DMS 273 treated with DMSO at 0.1 percent for 48 hours (cell line): ENCODE results near the gene MBOAT7.
"Not testable (repeated sequence)": the region's sequence is repeated elsewhere in the genome, so short reads cannot be mapped to it uniquely, and the experiment has no call there.

Source experiments
- DNase-seq: peaks from one replicate; lab custom pipeline; 2025; lab: John Stamatoyannopoulos, UW

MBOAT7 gene

DNA sequence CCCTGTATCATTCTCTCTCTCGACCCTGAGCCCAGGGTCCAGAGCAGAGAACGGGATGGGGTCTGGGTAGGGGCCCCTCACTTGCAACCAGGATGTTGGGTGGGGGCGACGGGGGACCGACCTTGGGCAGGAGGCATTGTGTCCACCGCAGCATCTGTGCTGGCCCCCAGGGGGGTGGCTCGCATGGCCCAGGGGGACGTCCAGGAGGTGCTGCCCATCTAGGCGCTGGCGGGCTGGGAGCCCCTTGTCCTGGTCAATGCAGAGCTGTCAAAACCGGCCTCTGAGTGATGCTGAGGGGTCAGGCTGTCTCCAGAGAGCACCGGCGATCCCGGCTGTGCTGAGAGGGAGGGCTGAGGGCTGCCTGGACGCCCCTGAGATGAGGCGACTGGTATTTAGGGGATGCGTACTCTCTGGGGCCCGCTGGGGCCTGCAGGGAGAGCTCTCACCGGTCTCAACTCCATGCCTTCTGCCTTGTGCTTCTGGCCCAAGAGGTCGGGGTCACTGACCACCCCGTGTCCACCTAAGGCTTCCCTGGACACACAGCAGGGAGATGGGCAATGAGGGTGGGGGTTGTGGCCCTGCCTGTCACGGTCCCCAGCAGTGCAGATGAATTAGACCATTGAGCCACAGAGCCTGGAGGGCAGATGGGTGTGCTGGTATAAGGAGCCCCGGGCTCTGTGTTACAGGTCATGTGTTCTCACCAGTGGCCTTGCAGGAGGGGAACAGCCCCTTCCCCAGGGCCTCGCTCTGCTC lies 19.9 kb upstream of the MBOAT7 start:
- no peak for DNase-seq

DNA sequence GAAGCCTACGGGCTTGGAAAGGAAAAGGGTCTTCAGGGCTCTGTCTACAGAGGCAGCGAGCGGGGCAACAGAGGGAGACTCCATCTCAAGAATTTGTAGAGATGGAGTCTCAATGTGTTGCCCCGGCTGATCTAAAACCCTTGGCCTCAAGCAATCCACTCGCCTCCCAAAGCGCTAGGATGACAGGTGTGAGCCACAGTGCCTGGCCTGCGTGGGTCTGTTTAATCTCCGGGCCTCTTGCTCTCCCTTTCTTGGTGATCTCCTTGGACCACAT lies 19.3 kb upstream of the MBOAT7 start:
- peak; percentile 28 for DNase-seq

DNA sequence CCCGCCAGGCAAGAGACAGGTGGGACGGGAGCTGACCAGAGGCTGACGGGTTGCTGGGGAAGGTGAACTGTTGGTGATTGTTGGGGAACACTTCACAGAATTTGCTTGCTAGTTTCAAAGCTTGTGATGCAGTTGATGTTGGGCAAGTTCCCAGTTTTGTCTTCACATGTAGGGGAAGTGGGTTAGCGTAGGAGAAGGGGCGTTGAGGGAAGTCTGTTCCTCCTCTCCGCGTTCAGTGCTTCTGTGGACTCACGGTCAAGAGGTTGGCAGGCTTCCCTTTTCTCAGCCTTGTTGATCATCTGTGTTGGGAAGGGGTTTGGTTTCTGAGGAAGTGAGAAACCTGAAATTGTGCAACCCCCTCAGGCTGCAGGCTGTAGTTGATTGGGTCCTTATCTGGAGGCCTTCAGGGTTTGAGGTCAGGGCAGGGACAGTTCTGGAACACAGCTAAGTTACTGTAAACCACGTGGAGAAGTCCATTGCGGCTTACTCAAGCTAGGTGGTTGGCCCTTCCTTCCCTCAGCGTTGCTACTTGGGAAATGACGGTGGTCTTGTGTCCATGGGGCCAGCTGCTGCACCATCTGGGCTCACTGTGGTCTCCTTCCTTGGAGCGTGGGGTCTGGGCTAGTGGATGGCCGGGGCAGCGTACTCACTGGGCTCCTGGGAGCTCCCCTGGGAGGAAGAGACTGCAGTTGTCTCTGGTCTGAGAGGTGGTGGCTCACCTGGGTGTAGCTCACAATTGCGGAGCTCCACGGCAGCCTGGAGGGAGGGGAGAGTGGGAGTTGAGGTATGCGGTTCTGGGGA lies 18.8 kb upstream of the MBOAT7 start:
- DNase-seq: peak; percentile 43

DNA sequence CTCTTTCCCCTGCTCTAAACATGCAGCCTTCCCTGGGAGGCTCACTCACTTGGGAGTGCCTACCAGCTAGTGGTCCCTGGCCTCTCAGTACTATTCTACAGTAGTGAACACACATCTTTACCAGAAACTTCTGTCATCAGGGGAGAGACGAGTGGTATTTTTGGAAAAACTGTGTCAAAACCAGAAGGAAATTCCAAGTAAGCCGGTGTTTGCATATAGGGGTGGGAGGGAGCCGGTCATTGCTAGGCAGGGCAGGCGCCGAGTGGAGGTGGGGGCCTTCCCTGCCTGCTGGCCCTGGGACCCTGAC lies 18.2 kb upstream of the MBOAT7 start:
- DNase-seq: no peak

DNA sequence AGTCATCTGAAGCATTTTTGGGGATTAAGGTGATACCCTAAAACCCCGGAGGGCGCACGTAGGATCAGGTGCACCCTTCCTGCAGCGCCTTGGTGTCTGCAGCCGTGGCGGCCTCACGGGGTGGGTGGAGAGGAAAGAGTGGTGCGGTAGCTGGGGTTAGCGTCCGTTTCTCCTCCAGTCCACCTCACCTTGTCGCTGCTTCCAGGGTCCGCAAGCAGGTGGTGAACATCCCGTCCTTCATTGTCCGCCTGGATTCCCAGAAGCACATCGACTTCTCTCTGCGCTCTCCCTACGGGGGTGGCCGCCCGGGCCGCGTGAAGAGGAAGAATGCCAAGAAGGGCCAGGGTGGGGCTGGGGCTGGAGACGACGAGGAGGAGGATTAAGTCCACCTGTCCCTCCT lies 17.8 kb upstream of the MBOAT7 start:
- not testable (repeated sequence) for DNase-seq

DNA sequence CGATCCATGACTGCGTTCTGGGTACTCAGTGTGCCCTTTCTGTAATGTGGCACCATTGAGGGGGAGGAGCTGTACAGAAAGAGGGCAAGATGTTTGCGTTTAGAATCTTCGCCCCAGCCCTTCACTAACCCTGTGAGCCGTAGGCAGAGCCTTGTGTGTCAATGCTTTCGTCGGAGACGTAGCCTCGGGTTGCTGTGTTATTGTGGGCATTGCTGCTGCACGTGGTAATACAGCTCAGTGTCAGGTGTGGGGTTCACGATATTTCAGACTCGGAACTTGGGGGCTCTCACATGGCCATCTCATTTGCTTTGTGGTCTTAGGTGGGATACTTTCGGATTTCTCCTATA lies 17.4 kb upstream of the MBOAT7 start:
- no peak for DNase-seq

DNA sequence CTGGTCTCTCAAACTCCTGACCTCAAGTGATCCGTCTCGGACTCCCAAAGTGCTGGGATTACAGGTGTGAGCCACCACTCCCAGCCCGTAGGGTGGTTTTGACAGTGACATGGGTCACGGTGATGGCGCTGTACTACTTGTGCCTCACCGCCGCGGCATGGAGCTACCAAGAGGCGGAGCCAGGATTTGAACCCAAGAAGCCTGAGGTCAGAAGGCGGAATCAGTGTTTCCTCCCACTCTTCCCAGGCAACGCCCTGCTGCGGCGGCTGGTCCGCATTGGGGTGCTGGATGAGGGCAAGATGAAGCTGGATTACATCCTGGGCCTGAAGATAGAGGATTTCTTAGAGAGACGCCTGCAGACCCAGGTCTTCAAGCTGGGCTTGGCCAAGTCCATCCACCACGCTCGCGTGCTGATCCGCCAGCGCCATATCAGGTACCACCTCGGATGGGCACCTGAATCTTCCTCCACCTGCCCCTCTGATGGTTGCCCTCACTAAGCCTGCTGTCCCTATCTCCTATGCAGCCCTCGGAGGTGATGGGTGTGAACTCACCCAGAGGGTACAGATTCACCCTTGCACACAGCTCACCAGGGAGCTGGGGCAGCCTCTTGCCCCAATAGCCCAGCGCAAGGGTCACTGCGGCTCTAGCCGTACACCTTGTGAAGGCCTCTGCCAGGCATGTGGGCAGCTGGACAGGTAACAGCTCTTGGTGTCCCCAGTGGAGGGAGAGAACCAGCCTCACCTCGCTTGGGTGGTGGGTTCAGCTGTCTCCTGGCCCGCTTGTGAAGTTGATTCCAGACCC lies 16.9 kb upstream of the MBOAT7 start:
- no peak for DNase-seq

DNA sequence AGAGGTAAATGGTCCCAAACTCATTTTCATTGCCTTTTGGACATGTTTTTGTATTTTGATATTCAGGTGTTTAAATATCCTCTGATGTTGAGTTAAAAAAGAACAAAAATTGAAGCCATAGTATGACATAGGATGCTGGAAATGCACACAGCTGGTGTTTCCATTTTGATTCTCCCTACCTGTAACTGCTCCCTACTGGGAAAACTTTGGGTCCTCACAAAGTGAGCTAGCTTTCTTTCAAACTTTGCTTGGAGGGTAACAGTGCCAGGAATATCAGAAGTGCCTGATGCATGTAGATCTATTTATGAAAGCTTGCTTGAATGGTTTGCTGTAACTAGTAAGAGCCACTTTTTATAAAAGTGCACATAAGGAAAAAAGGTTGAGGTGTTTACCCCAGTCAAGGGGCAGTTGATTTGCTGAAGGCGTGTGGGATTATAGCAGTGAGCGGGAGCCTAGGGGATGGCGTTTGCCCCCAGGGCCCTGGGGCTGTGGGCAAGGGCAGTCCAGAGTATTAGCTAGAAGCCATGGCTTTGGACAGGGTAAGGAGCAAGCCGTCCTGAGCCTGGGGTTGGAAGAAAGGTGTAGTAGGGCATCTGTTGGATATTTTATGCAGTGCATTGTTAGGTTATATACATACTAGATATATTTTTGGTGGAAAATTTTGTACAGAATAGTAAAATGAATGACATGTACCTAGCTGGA lies 15.5 kb upstream of the MBOAT7 start:
- no peak for DNase-seq

DNA sequence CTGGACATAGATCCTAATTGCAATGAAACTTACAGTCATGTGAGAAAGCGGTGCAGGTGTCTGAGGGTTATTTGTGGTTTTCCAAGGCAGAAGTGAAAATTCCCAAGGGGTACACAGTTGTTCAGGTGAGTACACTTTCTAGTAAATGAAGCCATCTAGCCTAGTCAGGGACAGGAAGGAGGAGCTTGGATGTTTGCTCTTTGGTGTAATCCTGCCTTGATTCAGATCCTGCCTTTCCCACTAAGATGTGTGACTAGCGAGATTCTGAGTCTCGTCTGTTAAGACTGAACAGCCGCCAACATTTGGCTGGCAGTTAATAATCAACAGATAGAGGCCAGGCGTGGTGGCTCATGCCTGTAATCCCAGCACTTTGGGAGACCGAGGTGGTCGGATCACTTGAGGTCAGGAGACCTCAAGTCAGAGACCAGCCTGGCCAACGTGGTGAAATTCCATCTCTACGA lies 13.8 kb upstream of the MBOAT7 start:
- no peak for DNase-seq

DNA sequence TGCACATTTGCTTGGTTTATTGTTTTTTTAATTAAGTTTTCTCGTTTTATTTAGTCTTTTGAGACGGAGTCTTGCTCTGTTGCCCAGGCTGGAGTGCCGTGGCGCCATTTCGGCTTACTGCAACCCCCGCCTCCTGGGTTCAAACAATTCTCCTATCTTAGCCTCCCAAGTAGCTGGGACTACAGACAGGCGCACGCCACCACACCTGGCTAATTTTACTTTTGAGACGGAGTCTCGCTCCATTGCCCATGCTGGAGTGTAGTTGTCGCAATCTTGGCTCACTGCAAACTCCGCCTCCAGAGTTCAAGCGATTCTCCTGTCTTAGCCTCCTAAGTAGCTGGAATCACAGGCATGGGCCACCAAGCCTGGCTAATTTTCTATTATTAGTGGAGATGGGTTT lies 12.6 kb upstream of the MBOAT7 start:
- no peak for DNase-seq

DNA sequence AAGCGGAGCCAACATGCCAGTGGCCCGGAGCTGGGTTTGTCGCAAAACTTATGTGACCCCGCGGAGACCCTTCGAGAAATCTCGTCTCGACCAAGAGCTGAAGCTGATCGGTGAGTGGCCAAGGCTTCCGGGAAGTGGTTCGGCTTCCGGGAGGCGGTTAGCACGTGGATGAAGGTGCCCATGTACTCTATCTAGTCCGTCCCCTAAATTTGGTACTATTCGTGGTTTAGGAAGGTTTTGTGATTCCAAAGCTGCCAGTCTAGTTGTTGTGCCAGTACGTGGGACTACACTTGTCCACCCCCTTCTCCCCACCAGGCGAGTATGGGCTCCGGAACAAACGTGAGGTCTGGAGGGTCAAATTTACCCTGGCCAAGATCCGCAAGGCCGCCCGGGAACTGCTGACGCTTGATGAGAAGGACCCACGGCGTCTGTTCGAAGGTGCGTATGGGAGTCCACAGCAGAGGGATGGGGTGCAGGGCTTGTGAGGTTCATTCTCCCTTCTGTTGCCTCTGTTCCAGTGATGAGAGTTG lies 11.9 kb upstream of the MBOAT7 start:
- no peak for DNase-seq

DNA sequence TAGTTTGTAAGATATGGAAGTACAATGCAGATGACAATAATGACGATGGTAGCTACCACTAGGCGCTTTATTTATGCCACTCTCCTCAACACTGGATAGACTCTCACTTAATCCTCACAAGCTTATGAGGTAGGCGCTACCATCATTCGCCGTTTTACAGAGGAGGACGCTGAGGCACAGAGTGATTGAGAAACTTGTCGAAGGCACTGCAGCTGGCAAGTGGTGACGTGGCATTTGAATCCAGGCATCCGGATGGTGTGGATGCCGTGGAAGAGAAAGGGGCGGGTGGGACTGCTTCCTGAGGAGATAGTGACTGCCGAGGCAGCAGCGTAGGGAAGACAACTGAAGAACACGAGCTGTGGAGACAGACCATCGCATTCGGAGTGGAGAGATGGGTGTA lies 10.0 kb upstream of the MBOAT7 start:
- DNase-seq: no peak

DNA sequence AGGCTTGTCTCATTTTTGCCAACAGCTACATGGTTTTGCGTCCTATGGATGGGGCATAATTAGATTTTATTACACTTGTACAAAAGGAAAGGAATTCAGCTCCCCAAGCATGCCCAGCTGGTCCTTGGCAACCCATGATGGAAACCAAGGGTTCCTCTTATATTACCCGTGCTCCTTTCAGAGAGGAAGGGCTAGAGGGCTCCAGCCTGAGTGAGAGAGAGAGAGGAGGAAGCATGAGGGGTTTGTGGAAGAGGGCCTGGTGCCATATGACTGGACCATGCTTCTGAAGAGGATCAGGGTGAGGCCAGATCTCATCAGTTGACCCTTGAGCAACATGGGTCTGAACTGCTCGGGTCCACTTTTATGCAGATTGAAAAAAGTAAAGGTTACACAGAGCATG lies 7.7 kb upstream of the MBOAT7 start:
- no peak for DNase-seq

DNA sequence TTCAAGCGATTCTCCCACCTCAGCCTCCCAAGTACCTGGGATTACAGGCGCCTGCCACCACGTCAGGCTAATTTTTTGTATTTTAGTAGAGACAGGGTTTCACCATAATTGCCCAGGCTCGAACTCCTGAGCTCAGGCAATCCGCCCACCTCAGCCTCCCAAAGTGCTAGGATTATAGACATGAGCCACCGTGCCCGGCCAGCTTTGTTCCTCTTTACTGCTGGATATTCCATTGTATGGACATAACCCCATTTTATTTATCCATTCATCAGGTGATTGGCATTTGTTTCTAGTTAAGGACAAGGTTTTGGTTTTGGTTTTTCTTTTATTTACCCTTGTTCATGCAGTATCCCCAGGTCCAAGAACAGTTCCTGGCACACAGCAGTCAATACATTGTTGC lies 7.2 kb upstream of the MBOAT7 start:
- no peak for DNase-seq

DNA sequence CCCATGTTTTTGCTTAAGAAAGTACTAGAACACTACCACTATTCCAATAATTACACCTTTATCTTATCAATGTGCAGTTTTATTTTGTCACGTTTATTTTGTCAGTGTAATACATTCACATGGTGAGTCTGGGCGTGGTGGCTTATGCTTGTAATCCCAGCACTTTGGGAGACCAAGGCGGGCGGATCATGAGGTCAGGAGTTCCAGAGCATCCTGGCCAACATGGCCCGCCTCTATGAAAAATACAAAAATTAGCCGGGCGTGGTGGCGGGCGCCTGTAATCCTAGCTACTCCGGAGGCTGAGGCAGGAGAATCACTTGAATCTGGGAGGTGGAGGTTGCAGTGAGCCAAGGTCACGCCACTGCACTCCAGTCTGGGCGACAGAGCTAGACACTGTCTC lies 5.1 kb upstream of the MBOAT7 start:
- DNase-seq: not testable (repeated sequence)

DNA sequence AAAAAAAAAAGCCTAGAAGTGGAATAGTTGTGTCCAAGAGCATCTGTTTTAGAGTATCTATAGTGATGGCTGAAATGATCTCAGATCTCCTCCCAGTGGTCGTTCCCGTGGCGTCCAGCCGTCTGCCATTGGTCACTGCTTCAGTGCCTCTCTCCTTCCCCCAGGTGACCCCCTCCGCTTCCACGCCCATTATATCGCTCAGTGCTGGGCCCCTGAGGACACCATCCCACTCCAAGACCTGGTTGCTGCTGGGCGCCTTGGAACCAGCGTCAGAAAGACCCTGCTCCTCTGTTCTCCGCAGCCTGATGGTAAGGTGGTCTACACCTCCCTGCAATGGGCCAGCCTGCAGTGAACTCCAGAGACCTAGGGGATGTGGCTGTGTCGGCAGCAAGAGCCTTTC lies 3.6 kb upstream of the MBOAT7 start:
- DNase-seq: no peak

DNA sequence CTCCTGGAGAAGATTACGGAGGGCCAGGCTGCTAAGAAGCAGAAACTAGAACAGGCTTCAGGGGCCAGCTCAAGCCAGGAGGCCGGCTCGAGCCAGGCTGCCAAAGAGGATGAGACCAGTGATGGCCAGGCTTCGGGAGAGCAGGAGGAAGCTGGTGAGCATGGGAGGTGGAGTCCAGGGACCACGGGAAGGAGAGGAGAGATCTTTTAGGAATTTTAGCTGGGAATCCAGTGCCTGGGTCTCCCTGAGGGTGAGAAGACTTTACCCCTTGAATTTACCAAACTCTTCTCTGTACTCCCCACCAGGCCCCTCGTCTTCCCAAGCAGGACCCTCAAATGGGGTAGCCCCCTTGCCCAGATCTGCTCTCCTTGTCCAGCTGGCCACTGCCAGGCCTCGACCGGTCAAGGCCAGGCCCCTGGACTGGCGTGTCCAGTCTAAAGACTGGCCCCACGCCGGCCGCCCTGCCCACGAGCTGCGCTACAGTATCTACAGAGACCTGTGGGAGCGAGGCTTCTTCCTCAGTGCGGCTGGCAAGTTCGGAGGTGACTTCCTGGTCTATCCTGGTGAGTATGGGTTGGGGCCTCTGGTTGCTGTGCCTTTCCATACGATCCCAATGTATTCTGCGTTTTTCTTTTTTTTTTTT lies 2.6 kb upstream of the MBOAT7 start:
- DNase-seq: no peak

DNA sequence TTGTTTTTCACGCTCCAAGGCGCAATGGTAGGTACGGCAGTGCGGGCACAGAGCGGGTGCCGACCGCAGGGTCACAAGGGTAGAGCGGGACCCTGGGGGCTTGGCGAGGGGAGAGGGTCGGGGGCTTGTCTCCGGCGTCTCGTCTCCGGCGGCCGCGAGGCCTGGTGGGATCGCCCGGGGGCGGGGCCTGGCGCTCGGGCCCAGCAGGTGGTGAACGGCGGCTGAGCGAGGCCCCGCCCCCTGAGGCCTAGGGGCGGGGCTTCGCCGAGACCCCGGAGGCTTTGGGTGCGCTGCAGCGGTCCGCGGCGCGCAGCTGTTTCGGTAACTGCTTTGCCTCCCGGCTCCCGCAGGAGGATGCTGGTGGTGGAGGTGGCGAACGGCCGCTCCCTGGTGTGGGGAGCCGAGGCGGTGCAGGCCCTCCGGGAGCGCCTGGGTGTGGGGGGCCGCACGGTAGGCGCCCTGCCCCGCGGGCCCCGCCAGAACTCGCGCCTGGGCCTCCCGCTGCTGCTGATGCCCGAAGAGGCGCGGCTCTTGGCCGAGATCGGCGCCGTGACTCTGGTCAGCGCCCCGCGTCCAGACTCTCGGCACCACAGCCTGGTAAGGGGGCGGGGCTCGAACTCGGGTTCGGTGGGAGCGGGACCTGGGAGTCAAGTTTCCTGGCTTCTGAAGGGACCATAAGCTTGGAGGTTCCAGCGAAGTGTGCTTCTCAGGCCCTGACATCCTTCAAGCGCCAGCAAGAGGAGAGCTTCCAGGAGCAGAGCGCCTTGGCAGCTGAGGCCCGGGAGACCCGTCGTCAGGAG lies 1.8 kb upstream of the MBOAT7 start, which contains the start of gene TSEN34:
TSS of gene TSEN34 (plus strand) at position 298 of the 800 bp plus-strand sequence. CDS start at position 355, 57 bp downstream.
- no peak for DNase-seq

DNA sequence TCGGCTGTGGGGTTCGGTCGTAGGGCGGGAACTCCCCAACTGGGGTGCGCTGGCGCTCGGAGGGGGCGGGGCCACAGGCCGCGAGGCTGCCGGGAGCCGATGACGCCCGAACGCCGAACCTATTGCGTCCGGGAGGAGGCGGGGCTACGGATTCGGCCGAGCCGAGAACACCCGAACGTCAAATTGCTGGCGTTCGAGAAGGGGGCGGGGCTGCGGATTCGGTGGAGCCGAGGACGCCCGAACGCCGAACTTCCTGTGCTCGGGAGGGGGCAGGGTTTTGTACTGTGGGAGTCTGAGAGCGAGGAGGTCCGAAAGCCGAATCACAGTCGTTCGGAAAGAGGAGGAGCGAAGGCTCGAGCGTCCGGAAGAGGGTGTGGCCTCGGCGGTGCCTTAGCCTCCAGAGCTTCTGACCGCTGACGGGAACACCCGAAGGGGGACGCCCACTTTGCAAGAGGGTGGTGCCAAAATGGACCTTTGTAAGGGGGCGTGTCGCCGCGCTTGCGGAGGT lies 1.2 kb upstream of the MBOAT7 start:
- peak; percentile 98 for DNase-seq

DNA sequence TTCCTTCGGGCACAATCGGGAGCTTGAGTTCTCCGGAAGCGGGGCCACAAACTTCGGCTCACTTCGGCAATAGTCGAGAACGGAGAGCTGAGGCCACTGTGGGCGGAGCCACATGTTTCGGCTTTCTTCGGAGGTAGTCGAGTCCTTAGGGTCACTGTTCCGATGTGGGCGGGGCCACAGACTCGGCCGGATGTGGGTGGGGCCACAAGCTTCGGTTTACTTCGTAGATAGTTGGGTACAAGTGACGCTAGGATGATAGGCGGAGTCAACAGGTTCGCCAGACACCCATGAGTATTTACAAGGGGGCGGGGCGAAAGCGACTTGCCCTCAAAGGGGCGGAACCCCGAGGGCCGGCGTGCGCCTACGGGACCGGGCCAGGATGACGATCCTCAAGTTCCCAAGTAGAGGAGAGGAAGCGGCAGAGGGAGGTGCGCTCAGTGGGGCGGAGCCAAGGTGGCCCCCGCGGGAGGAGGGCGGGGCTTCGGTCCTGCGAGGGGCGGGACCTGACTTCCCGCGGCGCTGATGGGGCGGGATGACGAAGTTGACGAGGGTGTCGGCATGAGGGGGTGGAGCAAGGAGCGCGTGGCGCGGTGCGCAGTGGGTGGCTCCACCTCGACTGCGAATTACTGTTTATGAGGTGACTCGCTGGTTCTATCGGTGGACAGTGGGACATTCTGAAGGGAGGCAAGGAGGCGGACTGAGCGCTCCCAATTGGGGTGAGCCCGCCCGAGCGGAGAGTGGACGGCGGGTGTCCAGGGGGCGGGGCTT lies 539 bp upstream of the MBOAT7 start:
- DNase-seq: peak; percentile 99
